HG03521 (cell line): Measurements from ENCODE around the gene HOXB3.

Experiments
- ATAC-seq: cut with Tn5 transposase; IDR thresholded peaks from one replicate; pipeline ENCODE4 v1.9.1; 2021; ENCODE audit warnings: mild to moderate bottlenecking, moderate library complexity; ENCODE audit not compliant: unreplicated experiment

Gene HOXB3

GRCh38 chr17:48589831-48590606, at the start of gene HOXB3:
Gene HOXB3, minus strand, starts transcription at chr17:48590241. Its CDS starts 37,767 bp downstream, at chr17:48552474.
- ATAC-seq = no peak

- ATAC-seq = no peak
These were observed 49.1 kb upstream of the HOXB3 start for GRCh38 chr17:48639136-48639535.

GRCh38 chr17:48637323-48638260, 47.6 kb upstream of the HOXB3 start:
- no peak for ATAC-seq

GRCh38 chr17:48636177-48637018, 46.4 kb upstream of the HOXB3 start:
- no peak for ATAC-seq

GRCh38 chr17:48634493-48635208, 44.6 kb upstream of the HOXB3 start:
- ATAC-seq = no peak

- ATAC-seq = no peak
These were observed 43.2 kb upstream of the HOXB3 start for GRCh38 chr17:48633266-48633677.

- ATAC-seq = no peak
These were observed 42.7 kb upstream of the HOXB3 start for GRCh38 chr17:48632579-48633265.

GRCh38 chr17:48631693-48632578, 41.9 kb upstream of the HOXB3 start:
- ATAC-seq = no peak

GRCh38 chr17:48630925-48631692, 41.1 kb upstream of the HOXB3 start:
- no peak for ATAC-seq

- ATAC-seq = no peak
These were observed 40.2 kb upstream of the HOXB3 start for GRCh38 chr17:48630009-48630924.

- no peak for ATAC-seq
These were observed 39.3 kb upstream of the HOXB3 start for GRCh38 chr17:48629411-48629759.

GRCh38 chr17:48628649-48629410, 38.8 kb upstream of the HOXB3 start:
- no peak for ATAC-seq

- no peak for ATAC-seq
These were observed 37.8 kb upstream of the HOXB3 start for GRCh38 chr17:48627623-48628521.

- ATAC-seq = no peak
These were observed 37.1 kb upstream of the HOXB3 start for GRCh38 chr17:48627118-48627597.
